Small intestine (tissue), 7 donors: ENCODE measurements around the gene MLLT1. TPM values are rescaled to one million over a fixed set of nuclear protein-coding genes. Genes with fewer than 3 reads are reported as not detected.

Source experiments
- DNase-seq, 2 donors: peaks; one replicate each; pipeline versions ENCODE4 v3.0.0 to v3.0.0-alpha.2; 2013
- FAIRE-seq: peaks from 2 replicates; lab custom pipeline; 2012; peaks lifted over from hg19 to GRCh38; lab: Jason Lieb, UNC
- H3K27ac ChIP-seq, 3 donors: one replicate each; pipeline ENCODE4 v1.5.1; 2013; ENCODE audit warnings: low read length in 2 of 3, mild to moderate bottlenecking in 2 of 3, control low read depth in 1 of 3, inconsistent platforms in 1 of 3, low read depth in 1 of 3, moderate library complexity in 1 of 3
- H3K27me3 ChIP-seq, 3 donors: one replicate each; pipeline ENCODE4 v1.6.1; 2013; ENCODE audit warnings: low read length in 3 of 3, inconsistent platforms in 1 of 3; ENCODE audit not compliant: control insufficient read depth in 3 of 3, insufficient read depth in 3 of 3
- H3K36me3 ChIP-seq, 3 donors: one replicate each; pipeline ENCODE4 v1.6.1; 2013; ENCODE audit warnings: low read length in 3 of 3, inconsistent platforms in 1 of 3, low read depth in 1 of 3, mild to moderate bottlenecking in 1 of 3, moderate library complexity in 1 of 3; ENCODE audit not compliant: control insufficient read depth in 3 of 3, insufficient read depth in 2 of 3
- H3K4me1 ChIP-seq, 3 donors: one replicate each; pipeline ENCODE4 v1.6.1; 2013; ENCODE audit warnings: low read length in 2 of 3, inconsistent platforms in 1 of 3, low read depth in 1 of 3, mild to moderate bottlenecking in 1 of 3, moderate library complexity in 1 of 3; ENCODE audit not compliant: control insufficient read depth in 3 of 3, insufficient read depth in 2 of 3
- H3K4me3 ChIP-seq, 3 donors: one replicate each; pipeline ENCODE4 v1.5.1; 2013; ENCODE audit warnings: low read length in 3 of 3, control low read depth in 1 of 3, inconsistent platforms in 1 of 3, low read depth in 1 of 3, mild to moderate bottlenecking in 1 of 3, moderate library complexity in 1 of 3
- H3K9me3 ChIP-seq, 2 donors: one replicate each; pipeline ENCODE4 v1.6.1; 2013; ENCODE audit warnings: low read depth in 1 of 2, low read length in 1 of 2; ENCODE audit not compliant: control insufficient read depth in 2 of 2, insufficient read depth in 1 of 2
- WGBS, 3 donors: extraction: QIAGEN DNeasy Blood & Tissue Kit; methylation state at CpG; one replicate each; pipeline ENCODE4 v1.1.7; 2013; 5-methylcytosine and 5-hydroxymethylcytosine counted together
- polyA plus RNA-seq, 4 donors: library from polyadenylated mRNA; stranded (reverse) in 3 of 4; unstranded in 1 of 4; fragments of 200-250 nt in 3 of 4; fragments of 120-200 nt in 1 of 4; gene quantifications; one replicate each; pipeline versions ENCODE4 v1.2.1 to v1.2.3, GENCODE V29; 2013
- donor health status: healthy with polysubstance abuse.
- donor health status: control.
- donor health status: control.
- donor health status: Bipolar disorder and iron deficiency.
- donor health status: healthy.

The MLLT1 gene
- polyA plus RNA-seq, 4 donors = 15.1 to 42.2 (median 21.9) TPM

GRCh38 chr19:6313398-6313969, 33.7 kb upstream of the MLLT1 start:
- no peaks in the 10 kb centered on the region for H3K36me3 ChIP-seq
- DNase-seq (no peak), FAIRE-seq (no peak)
- H3K4me3 ChIP-seq = no peak overlapping the region
- H3K27me3 ChIP-seq = peaks cover 0 to 4% (median 0%) of the 10 kb centered on the region in 3 donors
- peaks cover 0 to 7% of the 10 kb centered on the region in 2 donors for H3K9me3 ChIP-seq
- H3K27ac ChIP-seq = no peak overlapping the region
- 58 to 79% (median 73%) methylated on average over 5 of the region's 5 CpGs for WGBS, 3 donors
- H3K4me1 ChIP-seq = no peaks in the 10 kb centered on the region

GRCh38 chr19:6312018-6312417, 32.2 kb upstream of the MLLT1 start:
- Histone ChIP-seq H3K4me1 (no peaks in the 10 kb centered on the region), H3K4me3 (no peak overlapping the region), H3K36me3 (no peaks in the 10 kb centered on the region), H3K27me3 (peaks cover 0 to 4% (median 0%) of the 10 kb centered on the region in 3 donors), H3K9me3 (peaks cover 0 to 7% of the 10 kb centered on the region in 2 donors), H3K27ac (no peak overlapping the region)
- FAIRE-seq = no peak
- WGBS, 3 donors = 60 to 70% (median 67%) methylated on average over 9 of the region's 9 CpGs
- DNase-seq = no peak

GRCh38 chr19:6298413-6298812, 18.6 kb upstream of the MLLT1 start:
- Histone ChIP-seq H3K4me1 (no peaks in the 10 kb centered on the region), H3K9me3 (peaks cover 3 to 15% of the 10 kb centered on the region in 2 donors), H3K27ac (no peak overlapping the region), H3K27me3 (no peaks in the 10 kb centered on the region), H3K4me3 (no peak overlapping the region), H3K36me3 (no peaks in the 10 kb centered on the region)
- FAIRE-seq = no peak
- WGBS, 3 donors = 84 to 93% (median 86%) methylated on average over 2 to 5 of the region's 5 CpGs
- no peak for DNase-seq

- FAIRE-seq = no peak
- Histone ChIP-seq H3K9me3 (peaks cover 3 to 27% of the 10 kb centered on the region in 2 donors), H3K36me3 (no peaks in the 10 kb centered on the region), H3K4me3 (no peak overlapping the region), H3K27me3 (no peaks in the 10 kb centered on the region), H3K4me1 (no peaks in the 10 kb centered on the region), H3K27ac (no peak overlapping the region)
- DNase-seq = no peak
- 72 to 78% (median 78%) methylated on average over 6 of the region's 6 CpGs for WGBS, 3 donors
Measured at GRCh38 chr19:6297202-6297601, 17.4 kb upstream of the MLLT1 start.

GRCh38 chr19:6292006-6292405, 12.2 kb upstream of the MLLT1 start:
- H3K36me3 ChIP-seq = no peaks in the 10 kb centered on the region
- 54 to 69% (median 65%) methylated on average over 4 of the region's 4 CpGs for WGBS, 3 donors
- H3K4me1 ChIP-seq = no peaks in the 10 kb centered on the region
- H3K27me3 ChIP-seq = no peaks in the 10 kb centered on the region
- DNase-seq (no peak), FAIRE-seq (no peak)
- no peak overlapping the region for H3K4me3 ChIP-seq
- no peak overlapping the region for H3K27ac ChIP-seq
- peaks cover 16 to 62% of the 10 kb centered on the region in 2 donors for H3K9me3 ChIP-seq

GRCh38 chr19:6288737-6289136, 9.0 kb upstream of the MLLT1 start:
- H3K4me3 ChIP-seq = no peak overlapping the region
- 90 to 95% (median 95%) methylated on average over 1 of the region's 1 CpG for WGBS, 3 donors
- FAIRE-seq (no peak), DNase-seq (no peak)
- H3K4me1 ChIP-seq = no peaks in the 10 kb centered on the region
- H3K27me3 ChIP-seq = no peaks in the 10 kb centered on the region
- no peak overlapping the region for H3K27ac ChIP-seq
- no peaks in the 10 kb centered on the region for H3K36me3 ChIP-seq
- peaks cover 20 to 71% of the 10 kb centered on the region in 2 donors for H3K9me3 ChIP-seq

GRCh38 chr19:6287269-6287885, 7.6 kb upstream of the MLLT1 start:
- H3K36me3 ChIP-seq = no peaks in the 10 kb centered on the region
- H3K4me3 ChIP-seq = no peak overlapping the region
- H3K27ac ChIP-seq = no peak overlapping the region
- no peaks in the 10 kb centered on the region for H3K27me3 ChIP-seq
- WGBS, 3 donors = 72 to 84% (median 76%) methylated on average over 6 of the region's 6 CpGs
- DNase-seq (no peak), FAIRE-seq (no peak)
- H3K4me1 ChIP-seq = no peaks in the 10 kb centered on the region
- peaks cover 20 to 57% of the 10 kb centered on the region in 2 donors for H3K9me3 ChIP-seq

- Histone ChIP-seq H3K4me1 (no peaks in the 10 kb centered on the region), H3K27ac (no peak overlapping the region), H3K4me3 (no peak overlapping the region), H3K9me3 (peaks cover 16 to 50% of the 10 kb centered on the region in 2 donors), H3K36me3 (no peaks in the 10 kb centered on the region), H3K27me3 (no peaks in the 10 kb centered on the region)
- no peak for FAIRE-seq
- no peak for DNase-seq
- WGBS, 3 donors = 76 to 91% (median 88%) methylated on average over 4 of the region's 4 CpGs
Measured at GRCh38 chr19:6286676-6287075, 6.9 kb upstream of the MLLT1 start.
